8988T (cell line): ENCODE data around the gene GNAQ.

Experiments
- DNase-seq: peaks from one replicate; pipeline ENCODE4 v3.0.0; 2011

The GNAQ gene

GRCh38 chr9:77807846-77808750 lies 223.5 kb downstream of the GNAQ start:
- no peak for DNase-seq

- DNase-seq: no peak
Observed at GRCh38 chr9:77807281-77807683, 224.3 kb downstream of the GNAQ start.

GRCh38 chr9:77806741-77807140 lies 224.9 kb downstream of the GNAQ start:
- DNase-seq: no peak

- no peak for DNase-seq
Observed at GRCh38 chr9:77805810-77806209, 225.8 kb downstream of the GNAQ start.

- no peak for DNase-seq
Observed at GRCh38 chr9:77803423-77803822, 228.2 kb downstream of the GNAQ start.

GRCh38 chr9:77802515-77803293 lies 228.9 kb downstream of the GNAQ start:
- no peak for DNase-seq

- no peak for DNase-seq
Observed at GRCh38 chr9:77802064-77802463, 229.5 kb downstream of the GNAQ start.

- no peak for DNase-seq
Observed at GRCh38 chr9:77800924-77801551, 230.6 kb downstream of the GNAQ start.

- DNase-seq: no peak
Observed at GRCh38 chr9:77798140-77798539, 233.5 kb downstream of the GNAQ start.

- DNase-seq: no peak
Observed at GRCh38 chr9:77794985-77795384, 236.6 kb downstream of the GNAQ start.

- no peak for DNase-seq
Observed at GRCh38 chr9:77793849-77794248, 237.8 kb downstream of the GNAQ start.

- DNase-seq: no peak
Observed at GRCh38 chr9:77789891-77790290, 241.7 kb downstream of the GNAQ start.

GRCh38 chr9:77785341-77785740 lies 246.3 kb downstream of the GNAQ start:
- no peak for DNase-seq

- DNase-seq: no peak
Observed at GRCh38 chr9:77783518-77783917, 248.1 kb downstream of the GNAQ start.

GRCh38 chr9:77779010-77779409 lies 252.6 kb downstream of the GNAQ start:
- no peak for DNase-seq

GRCh38 chr9:77773381-77773780 lies 258.2 kb downstream of the GNAQ start:
- DNase-seq: no peak

GRCh38 chr9:77772646-77773045 lies 259.0 kb downstream of the GNAQ start:
- no peak for DNase-seq

- DNase-seq: no peak
Observed at GRCh38 chr9:77771171-77771570, 260.4 kb downstream of the GNAQ start.

GRCh38 chr9:77770340-77770739 lies 261.3 kb downstream of the GNAQ start:
- DNase-seq: no peak

- DNase-seq: no peak
Observed at GRCh38 chr9:77769246-77769645, 262.4 kb downstream of the GNAQ start.

- no peak for DNase-seq
Observed at GRCh38 chr9:77766587-77766986, 265.0 kb downstream of the GNAQ start.

- no peak for DNase-seq
Observed at GRCh38 chr9:77765781-77766259, 265.8 kb downstream of the GNAQ start.
